HL-60 (cell line): ENCODE results near the gene PTPRN2.

Experiments
- DNase-seq, 2 experiments: peaks; one replicate each; pipeline ENCODE4 v3.0.0-alpha.2; 2010 to 2020; ENCODE audit warnings: low read depth in 1 of 2, low spot score in 1 of 2
- H3K27ac ChIP-seq: fragments of 250-450 bp; sonication (Bioruptor Pico); replicated peaks from 2 replicates; pipeline ENCODE4 v1.5.1; 2020; ENCODE audit warnings: mild to moderate bottlenecking, moderate library complexity
- H3K27me3 ChIP-seq: fragments of 250-450 bp; sonication (Bioruptor Pico); 2 replicates; pipeline ENCODE4 v1.5.1; 2021; ENCODE audit warnings: mild to moderate bottlenecking, moderate library complexity; ENCODE audit not compliant: insufficient read depth, poor library complexity, severe bottlenecking
- H3K4me3 ChIP-seq: replicated peaks from 2 replicates; pipeline ENCODE4 v1.5.1; 2011; ENCODE audit warnings: mild to moderate bottlenecking, control low read depth, low read length; ENCODE audit not compliant: insufficient read depth
- GABPA ChIP-seq: IDR thresholded peaks from 2 replicates; pipeline ENCODE4 v1.6.1; 2012; ENCODE audit warnings: low read depth
- POLR2AphosphoS5 ChIP-seq: IDR thresholded peaks from 2 replicates; pipeline ENCODE4 v1.6.1; 2012; ENCODE audit warnings: low read depth
- SPI1 ChIP-seq: IDR thresholded peaks from 2 replicates; pipeline ENCODE4 v1.6.1; 2012; ENCODE audit warnings: low read depth, mild to moderate bottlenecking, borderline replicate concordance
- TF ChIP-seq, protein P1 (sequence below): IDR thresholded peaks from 2 replicates; pipeline ENCODE4 v1.6.1; 2012; ENCODE audit warnings: low read depth; ENCODE audit not compliant: insufficient replicate concordance
- TF ChIP-seq, protein P2 (sequence below): IDR thresholded peaks from one replicate; pipeline ENCODE4 v1.5.1; 2011; ENCODE audit warnings: low read length, control low read depth, inconsistent platforms; ENCODE audit not compliant: insufficient read depth

The PTPRN2 gene

DNA sequence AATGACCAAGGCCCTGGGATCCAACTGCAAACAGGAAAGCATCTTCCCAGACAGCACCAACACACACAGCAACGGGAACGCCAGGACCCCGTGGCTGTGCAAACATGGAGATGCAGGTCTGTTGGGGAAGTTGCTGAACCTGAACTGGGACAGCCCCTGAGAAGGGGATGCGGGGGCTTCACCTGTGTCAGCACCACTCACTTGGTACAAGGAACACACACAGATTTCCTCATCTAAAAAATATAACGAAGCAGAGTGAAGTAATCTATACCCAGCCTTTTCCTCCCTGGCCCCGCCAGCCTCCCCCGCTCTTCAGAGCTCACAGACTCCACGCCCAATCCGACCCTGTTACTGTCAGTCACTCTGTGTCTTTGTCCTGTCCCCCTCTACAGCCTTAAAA lies 93.0 kb downstream of the PTPRN2 start:
- DNase-seq: no peak
- Histone ChIP-seq H3K27ac (no peak overlapping the region), H3K4me3 (no peak overlapping the region), H3K27me3 (peaks cover 3% of the 10 kb centered on the region)
- TF ChIP-seq, protein P1, sequence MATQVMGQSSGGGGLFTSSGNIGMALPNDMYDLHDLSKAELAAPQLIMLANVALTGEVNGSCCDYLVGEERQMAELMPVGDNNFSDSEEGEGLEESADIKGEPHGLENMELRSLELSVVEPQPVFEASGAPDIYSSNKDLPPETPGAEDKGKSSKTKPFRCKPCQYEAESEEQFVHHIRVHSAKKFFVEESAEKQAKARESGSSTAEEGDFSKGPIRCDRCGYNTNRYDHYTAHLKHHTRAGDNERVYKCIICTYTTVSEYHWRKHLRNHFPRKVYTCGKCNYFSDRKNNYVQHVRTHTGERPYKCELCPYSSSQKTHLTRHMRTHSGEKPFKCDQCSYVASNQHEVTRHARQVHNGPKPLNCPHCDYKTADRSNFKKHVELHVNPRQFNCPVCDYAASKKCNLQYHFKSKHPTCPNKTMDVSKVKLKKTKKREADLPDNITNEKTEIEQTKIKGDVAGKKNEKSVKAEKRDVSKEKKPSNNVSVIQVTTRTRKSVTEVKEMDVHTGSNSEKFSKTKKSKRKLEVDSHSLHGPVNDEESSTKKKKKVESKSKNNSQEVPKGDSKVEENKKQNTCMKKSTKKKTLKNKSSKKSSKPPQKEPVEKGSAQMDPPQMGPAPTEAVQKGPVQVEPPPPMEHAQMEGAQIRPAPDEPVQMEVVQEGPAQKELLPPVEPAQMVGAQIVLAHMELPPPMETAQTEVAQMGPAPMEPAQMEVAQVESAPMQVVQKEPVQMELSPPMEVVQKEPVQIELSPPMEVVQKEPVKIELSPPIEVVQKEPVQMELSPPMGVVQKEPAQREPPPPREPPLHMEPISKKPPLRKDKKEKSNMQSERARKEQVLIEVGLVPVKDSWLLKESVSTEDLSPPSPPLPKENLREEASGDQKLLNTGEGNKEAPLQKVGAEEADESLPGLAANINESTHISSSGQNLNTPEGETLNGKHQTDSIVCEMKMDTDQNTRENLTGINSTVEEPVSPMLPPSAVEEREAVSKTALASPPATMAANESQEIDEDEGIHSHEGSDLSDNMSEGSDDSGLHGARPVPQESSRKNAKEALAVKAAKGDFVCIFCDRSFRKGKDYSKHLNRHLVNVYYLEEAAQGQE: no peak
- TF ChIP-seq SPI1 (no peak), GABPA (no peak), POLR2AphosphoS5 (no peak)
- TF ChIP-seq, protein P2, sequence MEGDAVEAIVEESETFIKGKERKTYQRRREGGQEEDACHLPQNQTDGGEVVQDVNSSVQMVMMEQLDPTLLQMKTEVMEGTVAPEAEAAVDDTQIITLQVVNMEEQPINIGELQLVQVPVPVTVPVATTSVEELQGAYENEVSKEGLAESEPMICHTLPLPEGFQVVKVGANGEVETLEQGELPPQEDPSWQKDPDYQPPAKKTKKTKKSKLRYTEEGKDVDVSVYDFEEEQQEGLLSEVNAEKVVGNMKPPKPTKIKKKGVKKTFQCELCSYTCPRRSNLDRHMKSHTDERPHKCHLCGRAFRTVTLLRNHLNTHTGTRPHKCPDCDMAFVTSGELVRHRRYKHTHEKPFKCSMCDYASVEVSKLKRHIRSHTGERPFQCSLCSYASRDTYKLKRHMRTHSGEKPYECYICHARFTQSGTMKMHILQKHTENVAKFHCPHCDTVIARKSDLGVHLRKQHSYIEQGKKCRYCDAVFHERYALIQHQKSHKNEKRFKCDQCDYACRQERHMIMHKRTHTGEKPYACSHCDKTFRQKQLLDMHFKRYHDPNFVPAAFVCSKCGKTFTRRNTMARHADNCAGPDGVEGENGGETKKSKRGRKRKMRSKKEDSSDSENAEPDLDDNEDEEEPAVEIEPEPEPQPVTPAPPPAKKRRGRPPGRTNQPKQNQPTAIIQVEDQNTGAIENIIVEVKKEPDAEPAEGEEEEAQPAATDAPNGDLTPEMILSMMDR: no peak

DNA sequence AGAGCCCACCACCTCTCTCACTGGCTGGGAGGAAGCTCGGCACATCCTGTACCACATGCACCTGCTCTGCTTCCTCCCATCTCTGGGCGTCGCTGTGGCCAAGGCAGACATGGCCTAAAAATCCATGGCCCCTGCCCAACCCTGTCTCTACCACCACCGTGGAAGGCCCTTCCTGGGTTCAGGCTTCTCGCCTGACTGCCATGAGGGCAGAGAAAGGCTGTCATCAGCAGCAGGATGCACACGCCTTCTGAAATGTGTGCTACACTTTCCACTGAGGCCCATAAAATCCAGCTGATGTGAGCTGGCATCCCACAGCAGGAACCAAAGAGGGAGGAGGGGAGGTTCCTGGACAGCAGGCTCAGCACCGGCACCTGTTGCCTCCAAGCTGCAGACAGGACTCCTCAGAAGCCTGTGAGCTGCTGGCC lies 93.4 kb downstream of the PTPRN2 start:
- Histone ChIP-seq H3K27me3 (peaks cover 3% of the 10 kb centered on the region), H3K4me3 (no peak overlapping the region), H3K27ac (no peak overlapping the region)
- DNase-seq: peak; percentile 10 to 51
- TF ChIP-seq, protein P1: no peak
- TF ChIP-seq GABPA (no peak), POLR2AphosphoS5 (no peak)
- TF ChIP-seq, protein P2: peak; percentile 34

DNA sequence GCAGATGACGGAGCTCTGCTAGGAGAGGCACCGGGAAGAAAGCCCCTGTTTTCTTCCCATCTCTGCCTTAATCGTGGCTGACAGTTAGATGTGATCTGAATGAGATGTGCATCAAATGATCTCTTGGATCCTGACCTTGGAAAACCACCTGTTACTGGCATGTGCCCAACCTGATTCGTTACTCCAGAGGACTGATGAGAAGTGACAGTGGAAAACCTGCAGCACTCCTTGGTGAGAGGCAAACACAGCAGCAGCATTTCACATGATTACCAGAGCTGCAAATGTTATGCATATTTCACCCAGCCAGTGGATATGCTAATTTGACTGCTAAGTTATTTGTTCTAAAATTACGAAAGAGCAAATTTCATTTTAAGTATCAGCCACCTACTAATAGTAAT lies 95.3 kb downstream of the PTPRN2 start:
- Histone ChIP-seq H3K27ac (no peak overlapping the region), H3K4me3 (no peak overlapping the region), H3K27me3 (peaks cover 3% of the 10 kb centered on the region)
- DNase-seq: no peak
- TF ChIP-seq, protein P2: no peak
- TF ChIP-seq GABPA (no peak), SPI1 (no peak), POLR2AphosphoS5 (no peak)
- TF ChIP-seq, protein P1: no peak
